GM11168 (cell line): ENCODE data around the gene PLPP1.

Experiments
- in situ Hi-C: fragments of 300-500 bp; cut with MboI; formaldehyde crosslinking; loops from one replicate; pipeline ENCODE4 v1.12.0; 2022; ENCODE audit warnings: low sequenced_read_pairs; ENCODE audit not compliant: unreplicated experiment

The PLPP1 gene

GRCh38 chr5:55534436-55535198 is at the start of gene PLPP1:
PLPP1 (minus strand) TSS chr5:55534964; CDS start chr5:55534629, 335 bp downstream.
- in situ Hi-C loops, result no loop called here

- in situ Hi-C loops, result no loop called here
These were observed 48.8 kb upstream of the PLPP1 start for GRCh38 chr5:55583578-55583977.

- in situ Hi-C loops, result no loop called here
These were observed 47.5 kb upstream of the PLPP1 start for GRCh38 chr5:55582256-55582655.

- in situ Hi-C loops, result no loop called here
These were observed 45.3 kb upstream of the PLPP1 start for GRCh38 chr5:55580042-55580441.

- in situ Hi-C loops, result no loop called here
These were observed 44.0 kb upstream of the PLPP1 start for GRCh38 chr5:55578771-55579170.

GRCh38 chr5:55577353-55578060 is 42.7 kb upstream of the PLPP1 start:
- in situ Hi-C loops, result no loop called here

- in situ Hi-C loops, result no loop called here
These were observed 41.9 kb upstream of the PLPP1 start for GRCh38 chr5:55576661-55577060.

- in situ Hi-C loops, result no loop called here
These were observed 41.2 kb upstream of the PLPP1 start for GRCh38 chr5:55575815-55576583.

GRCh38 chr5:55572600-55572999 is 37.8 kb upstream of the PLPP1 start:
- in situ Hi-C loops, result no loop called here

- in situ Hi-C loops, result no loop called here
These were observed 37.3 kb upstream of the PLPP1 start for GRCh38 chr5:55572020-55572419.

- in situ Hi-C loops, result no loop called here
These were observed 35.8 kb upstream of the PLPP1 start for GRCh38 chr5:55570570-55570969.

- in situ Hi-C loops, result no loop called here
These were observed 35.3 kb upstream of the PLPP1 start for GRCh38 chr5:55570026-55570425.

- in situ Hi-C loops, result no loop called here
These were observed 34.7 kb upstream of the PLPP1 start for GRCh38 chr5:55569513-55569865.

- in situ Hi-C loops, result no loop called here
These were observed 34.1 kb upstream of the PLPP1 start for GRCh38 chr5:55568654-55569512.

GRCh38 chr5:55564721-55565120 is 30.0 kb upstream of the PLPP1 start:
- in situ Hi-C loops, result no loop called here

- in situ Hi-C loops, result no loop called here
These were observed 23.7 kb upstream of the PLPP1 start for GRCh38 chr5:55558484-55558883.

GRCh38 chr5:55557123-55557522 is 22.4 kb upstream of the PLPP1 start:
- in situ Hi-C loops, result no loop called here

- in situ Hi-C loops, result no loop called here
These were observed 19.9 kb upstream of the PLPP1 start for GRCh38 chr5:55554585-55555202.

GRCh38 chr5:55551904-55552303 is 17.1 kb upstream of the PLPP1 start:
- in situ Hi-C loops, result no loop called here

- in situ Hi-C loops, result no loop called here
These were observed 16.6 kb upstream of the PLPP1 start for GRCh38 chr5:55551358-55551757.
